ENCODE measurements around the gene PLA2G4F.

Gene PLA2G4F

GRCh38 chr15:42138968-42139386, 17.5 kb downstream of the PLA2G4F start:
- TF ChIP-seq CTCF (IDR thresholded peaks at IDR 0.05): no peak
- H3K27ac ChIP-seq: no peak overlapping the region
- H3K4me3 ChIP-seq: no peak overlapping the region
- no peak for DNase-seq (ENCODE audit: low spot score)

- TF ChIP-seq CTCF (IDR thresholded peaks at IDR 0.05): no peak
- Histone ChIP-seq H3K4me3 (no peak overlapping the region), H3K27ac (no peak overlapping the region)
- DNase-seq (ENCODE audit: low spot score): no peak
Measured at GRCh38 chr15:42138411-42138810, 18.0 kb downstream of the PLA2G4F start.

DNA sequence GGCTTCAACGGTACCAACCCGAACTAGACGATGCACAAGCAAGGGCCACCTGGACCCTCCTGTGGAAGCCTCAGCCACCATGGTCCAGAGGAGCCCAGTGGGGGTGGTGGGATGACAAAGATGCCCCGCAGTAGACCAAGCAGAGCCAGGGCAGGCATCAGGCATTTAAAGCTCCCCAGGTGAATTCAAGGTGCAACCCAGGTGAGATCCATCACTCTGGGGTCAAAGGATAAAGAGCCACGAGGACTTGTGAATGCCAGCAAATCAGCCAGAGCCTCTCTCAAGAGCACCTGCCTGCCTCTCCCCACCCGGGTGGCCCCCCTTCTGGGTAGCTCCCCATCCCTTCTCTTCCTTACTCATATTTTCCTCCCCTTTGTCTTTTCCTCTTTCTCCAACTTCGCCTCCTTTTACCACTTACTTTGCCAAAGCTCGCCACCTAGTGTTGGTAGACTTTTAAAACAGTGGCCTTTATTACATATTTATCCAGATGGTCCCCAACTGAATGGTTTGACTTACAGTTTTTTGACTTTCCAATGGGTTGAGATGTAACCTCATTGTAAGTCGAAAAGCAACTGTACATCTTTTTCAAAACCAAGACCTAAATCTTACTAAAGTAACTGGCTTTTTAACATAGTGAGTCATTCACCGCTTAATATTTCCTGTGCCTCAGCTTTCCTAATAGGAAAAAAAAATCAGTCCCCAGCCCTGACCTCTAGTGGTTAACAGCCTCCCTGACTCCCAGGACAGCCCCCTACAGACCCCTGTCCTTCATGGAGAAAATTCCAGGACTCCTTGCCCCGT, 18.8 kb downstream of the PLA2G4F start:
- Histone ChIP-seq H3K27ac (no peak overlapping the region), H3K4me3 (no peak overlapping the region)
- no peak for DNase-seq (ENCODE audit: low spot score)
- peak; percentile 35 for TF ChIP-seq CTCF (IDR thresholded peaks at IDR 0.05)

- H3K4me3 ChIP-seq: no peak overlapping the region
- H3K27ac ChIP-seq: no peak overlapping the region
- TF ChIP-seq CTCF (IDR thresholded peaks at IDR 0.05): no peak
- peak; percentile 29 for DNase-seq (ENCODE audit: low spot score)
Measured at GRCh38 chr15:42136513-42136912, 19.9 kb downstream of the PLA2G4F start.

DNA sequence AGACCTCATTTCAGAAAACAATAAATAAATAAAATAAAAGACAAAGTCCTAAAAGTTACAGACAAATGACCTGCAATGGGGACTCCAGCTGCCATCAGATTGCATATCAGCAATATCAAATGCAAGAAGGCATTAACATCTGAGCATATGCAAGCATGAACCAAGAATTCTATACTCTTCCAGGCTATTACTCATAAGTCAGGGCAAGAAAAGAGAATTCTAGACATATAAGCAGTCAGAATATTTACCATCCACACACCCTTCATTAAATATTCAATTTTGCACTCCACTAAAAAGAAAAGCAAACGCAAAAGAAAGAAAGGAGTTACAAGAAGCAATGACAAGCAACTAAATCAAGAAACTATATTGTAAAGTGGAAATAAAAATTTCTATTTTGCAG, 21.1 kb downstream of the PLA2G4F start:
- DNase-seq (ENCODE audit: low spot score): no peak
- Histone ChIP-seq H3K4me3 (no peak overlapping the region), H3K27ac (no peak overlapping the region)
- no peak for TF ChIP-seq CTCF (IDR thresholded peaks at IDR 0.05)

DNA sequence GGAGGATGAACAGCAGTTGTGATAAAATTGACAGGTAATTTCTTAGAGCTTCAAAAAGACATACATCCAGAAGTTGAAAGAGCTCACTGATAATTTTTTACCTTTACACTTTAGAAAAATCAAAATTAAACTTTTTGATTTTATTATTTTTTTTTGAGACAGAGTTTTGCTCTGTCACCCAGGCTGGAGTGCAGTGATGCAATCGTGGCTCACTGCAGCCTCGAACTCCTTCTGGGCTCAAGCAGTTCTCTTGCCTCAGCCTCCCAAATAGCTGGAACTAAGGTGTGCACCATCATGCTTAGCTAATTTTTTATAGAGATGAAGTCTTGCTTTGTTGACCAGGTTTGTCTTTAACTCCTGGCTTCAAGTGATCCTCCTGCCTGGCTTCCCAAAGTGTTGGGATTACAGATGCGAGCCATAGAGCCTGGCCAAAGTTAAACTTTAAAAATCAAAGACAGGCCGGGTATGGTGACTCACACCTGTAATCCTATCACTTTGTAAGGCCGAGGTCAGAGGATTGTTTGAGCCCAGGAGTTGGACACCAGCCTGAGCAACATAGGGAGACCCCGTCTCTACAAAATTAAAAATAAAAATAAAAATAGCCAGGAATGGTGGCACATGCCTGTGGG, 21.7 kb downstream of the PLA2G4F start:
- no peak for DNase-seq (ENCODE audit: low spot score)
- H3K27ac ChIP-seq: no peak overlapping the region
- no peak overlapping the region for H3K4me3 ChIP-seq
- no peak for TF ChIP-seq CTCF (IDR thresholded peaks at IDR 0.05)
